Measurements from ENCODE around the gene OTOGL.

OTOGL gene

GRCh38 chr12:80211671-80212070 lies 112.3 kb downstream of the OTOGL start:
- TF ChIP-seq BACH2 (CRISPR knock-in tag; IDR thresholded peaks at IDR 0.05; ENCODE audit: borderline replicate concordance): no peak
- TF ChIP-seq ZNF8 (CRISPR knock-in tag; IDR thresholded peaks at IDR 0.05): no peak
- TF ChIP-seq PATZ1 (CRISPR knock-in tag; IDR thresholded peaks at IDR 0.05; ENCODE audit: borderline replicate concordance): no peak
- TF ChIP-seq PPARA (CRISPR knock-in tag; IDR thresholded peaks at IDR 0.05; ENCODE audit: borderline replicate concordance): no peak
- no peak for TF ChIP-seq ZNF70 (CRISPR knock-in tag; IDR thresholded peaks at IDR 0.05)
- TF ChIP-seq TSHZ2 (CRISPR knock-in tag; IDR thresholded peaks at IDR 0.05): no peak
- no peak for TF ChIP-seq POU6F1 (CRISPR knock-in tag; IDR thresholded peaks at IDR 0.05; ENCODE audit: borderline replicate concordance, low read depth)
- no peak for TF ChIP-seq CREB5 (CRISPR knock-in tag; IDR thresholded peaks at IDR 0.05; ENCODE audit: low read depth)
- TF ChIP-seq RARB (CRISPR knock-in tag; IDR thresholded peaks at IDR 0.05): no peak
- TF ChIP-seq OSR1 (CRISPR knock-in tag; IDR thresholded peaks at IDR 0.05): no peak
- no peak for TF ChIP-seq ZFP3 (CRISPR knock-in tag; IDR thresholded peaks at IDR 0.05)
- TF ChIP-seq ISL1 (CRISPR knock-in tag; IDR thresholded peaks at IDR 0.05): no peak
- no peak for TF ChIP-seq ARNTL (CRISPR knock-in tag; IDR thresholded peaks at IDR 0.05; ENCODE audit: borderline replicate concordance, low read depth)
- TF ChIP-seq TOX (CRISPR knock-in tag; IDR thresholded peaks at IDR 0.05; ENCODE audit: borderline replicate concordance): no peak
- TF ChIP-seq SNAI2 (CRISPR knock-in tag; IDR thresholded peaks at IDR 0.05): no peak

GRCh38 chr12:80212938-80213645 lies 113.8 kb downstream of the OTOGL start:
- ATAC-seq: no peak
- TF ChIP-seq PPARA (CRISPR knock-in tag; IDR thresholded peaks at IDR 0.05; ENCODE audit: borderline replicate concordance) (no peak), BACH2 (CRISPR knock-in tag; IDR thresholded peaks at IDR 0.05; ENCODE audit: borderline replicate concordance) (no peak), ZNF8 (CRISPR knock-in tag; IDR thresholded peaks at IDR 0.05) (no peak), SNAI2 (CRISPR knock-in tag; IDR thresholded peaks at IDR 0.05) (no peak)

More at GRCh38 chr12:80211671-80212070, 112.3 kb downstream of the OTOGL start:
- no peak for ATAC-seq

- TF ChIP-seq ZC3H10 (CRISPR knock-in tag; IDR thresholded peaks at IDR 0.05) (no peak), TSHZ2 (CRISPR knock-in tag; IDR thresholded peaks at IDR 0.05) (no peak), TOX (CRISPR knock-in tag; IDR thresholded peaks at IDR 0.05; ENCODE audit: borderline replicate concordance) (no peak), ARNTL (CRISPR knock-in tag; IDR thresholded peaks at IDR 0.05; ENCODE audit: borderline replicate concordance, low read depth) (no peak), ESRRG (CRISPR knock-in tag; IDR thresholded peaks at IDR 0.05) (no peak)
These were observed 114.5 kb downstream of the OTOGL start for GRCh38 chr12:80213871-80214270.

More at GRCh38 chr12:80213871-80214270, 114.5 kb downstream of the OTOGL start:
- ATAC-seq: no peak
